Mucosa of descending colon (tissue), 3 donors: Measurements from ENCODE around the gene BCL11A. TPM values are rescaled to one million over a fixed set of nuclear protein-coding genes. Genes with fewer than 3 reads are reported as not detected.

Source experiments
- ATAC-seq: fragments of 200-7000 bp; cut with Tn5 transposase; one replicate; pipeline ENCODE4 v1.9.1; 2020; ENCODE audit warnings: mild to moderate bottlenecking, moderate library complexity
- DNase-seq, 3 donors: peaks; one replicate each; pipeline ENCODE4 v3.0.0-alpha.2; 2020
- H3K36me3 ChIP-seq: fragments of 200-600 bp; one replicate; pipeline ENCODE4 v1.8.0; 2021; ENCODE audit warnings: low read depth, mild to moderate bottlenecking
- H3K4me1 ChIP-seq: fragments of 200-600 bp; one replicate; pipeline ENCODE4 v1.8.0; 2021; ENCODE audit warnings: low read depth, mild to moderate bottlenecking
- H3K4me3 ChIP-seq: fragments of 200-600 bp; one replicate; pipeline ENCODE4 v1.8.0; 2021; ENCODE audit warnings: mild to moderate bottlenecking
- H3K9me3 ChIP-seq: fragments of 200-600 bp; one replicate; pipeline ENCODE4 v1.8.0; 2021; ENCODE audit warnings: mild to moderate bottlenecking
- CTCF ChIP-seq: fragments of 200-600 bp; IDR thresholded peaks from one replicate; pipeline ENCODE4 v1.8.0; 2022; ENCODE audit warnings: antibody characterized with exemption, mild to moderate bottlenecking
- intact Hi-C, 2 donors: fragments of 100-400 bp; cut with DNase I in 1 of 2; cut with micrococcal nuclease in 1 of 2; formaldehyde crosslinking; loops; one replicate each; pipeline versions ENCODE4 v1.11.0 to v1.11.1; 2022; cut with DNase I, micrococcal nuclease
- total RNA-seq, 3 donors: library from RNA; stranded (reverse); fragmentation: NEBNext Ultra II Directional in 2 of 3; extraction: Animal tissue kit (Norgen Biotek cat#: 25700) in 2 of 3; gene quantifications; one replicate each; pipeline versions ENCODE4 v1.2.1 to v1.2.4, GENCODE V29; 2021 to 2023
- donor health status: DM: no; HTN: no; CAD: no; lungs with moderate emphysema.
- donor health status: DM: no; HTN: no; CAD: no.
- donor health status: DM: no; HTN: yes; CAD: no.

BCL11A gene
- total RNA-seq, 3 donors from 2014 or later, result 22.8 to 59.6 (median 40.7) TPM

- intact Hi-C loops, result no loop called here
- Histone ChIP-seq H3K4me3 (no peak overlapping the region), H3K9me3 (no peaks in the 10 kb centered on the region), H3K36me3 (no peaks in the 10 kb centered on the region), H3K4me1 (peaks cover 11% of the 10 kb centered on the region)
- ATAC-seq (no peak), DNase-seq (no peak)
- no peak for TF ChIP-seq CTCF
Observed at GRCh38 chr2:60520151-60520876, 33.1 kb downstream of the BCL11A start.

GRCh38 chr2:60519231-60519863 lies 34.1 kb downstream of the BCL11A start:
- Histone ChIP-seq H3K4me1 (peaks cover 11% of the 10 kb centered on the region), H3K4me3 (no peak overlapping the region), H3K9me3 (no peaks in the 10 kb centered on the region), H3K36me3 (no peaks in the 10 kb centered on the region)
- TF ChIP-seq CTCF, result no peak
- DNase-seq (peak in 1 of 3 donors; percentile 53), ATAC-seq (peak; percentile 77)
- intact Hi-C loops, result no loop called here

- Histone ChIP-seq H3K4me3 (no peak overlapping the region), H3K9me3 (no peaks in the 10 kb centered on the region), H3K36me3 (no peaks in the 10 kb centered on the region), H3K4me1 (peaks cover 11% of the 10 kb centered on the region)
- no peak for TF ChIP-seq CTCF
- no peak for ATAC-seq
- intact Hi-C loops, result no loop called here
- DNase-seq, result no peak
Observed at GRCh38 chr2:60518567-60518966, 34.9 kb downstream of the BCL11A start.

- Histone ChIP-seq H3K36me3 (no peaks in the 10 kb centered on the region), H3K4me3 (no peak overlapping the region), H3K4me1 (peaks cover 18% of the 10 kb centered on the region), H3K9me3 (no peaks in the 10 kb centered on the region)
- no peak for DNase-seq
- intact Hi-C loops, result no loop called here
- ATAC-seq, result no peak
- no peak for TF ChIP-seq CTCF
Observed at GRCh38 chr2:60517446-60517845, 36.0 kb downstream of the BCL11A start.

- intact Hi-C loops, result no loop called here
- Histone ChIP-seq H3K4me1 (peaks cover 18% of the 10 kb centered on the region), H3K36me3 (no peaks in the 10 kb centered on the region), H3K9me3 (no peaks in the 10 kb centered on the region), H3K4me3 (no peak overlapping the region)
- ATAC-seq (no peak), DNase-seq (no peak)
- no peak for TF ChIP-seq CTCF
Observed at GRCh38 chr2:60516826-60517225, 36.6 kb downstream of the BCL11A start.
